Fibroblast of skin of left biceps (primary cell): ENCODE measurements around the gene TXNL4B.

Source experiments
- DNase-seq, 2 experiments: peaks; one replicate each; pipeline ENCODE4 v3.0.0-alpha.2; 2013; ENCODE audit warnings: low read depth in 2 of 2

Gene TXNL4B

GRCh38 chr16:72093448-72094265 lies at the start of gene TXNL4B, which contains the start of gene DHX38:
Gene TXNL4B, minus strand, starts transcription at chr16:72093620. Its CDS starts 2,871 bp downstream, at chr16:72090749.
Gene DHX38, plus strand, starts transcription at chr16:72093847. Its CDS starts 2,311 bp downstream, at chr16:72096158.
- peak; percentile 97 to 98 for DNase-seq

- peak in 1 of 2 experiments; percentile 6 for DNase-seq
These were observed 49.1 kb upstream of the TXNL4B start for GRCh38 chr16:72142476-72142875.

GRCh38 chr16:72139908-72140307 lies 46.5 kb upstream of the TXNL4B start:
- DNase-seq = no peak

- DNase-seq = no peak
These were observed 44.7 kb upstream of the TXNL4B start for GRCh38 chr16:72138064-72138572.

- no peak for DNase-seq
These were observed 44.1 kb upstream of the TXNL4B start for GRCh38 chr16:72137380-72138063.

- no peak for DNase-seq
These were observed 41.1 kb upstream of the TXNL4B start for GRCh38 chr16:72134507-72134906.

- no peak for DNase-seq
These were observed 39.3 kb upstream of the TXNL4B start for GRCh38 chr16:72132726-72133125.

- DNase-seq = no peak
These were observed 37.6 kb upstream of the TXNL4B start for GRCh38 chr16:72131036-72131435.

- DNase-seq = no peak
These were observed 36.7 kb upstream of the TXNL4B start for GRCh38 chr16:72129976-72130656.

GRCh38 chr16:72128701-72129100 lies 35.3 kb upstream of the TXNL4B start:
- no peak for DNase-seq

- DNase-seq = no peak
These were observed 33.0 kb upstream of the TXNL4B start for GRCh38 chr16:72126429-72126765.

GRCh38 chr16:72125635-72126428 lies 32.4 kb upstream of the TXNL4B start:
- DNase-seq = no peak

GRCh38 chr16:72124761-72125634 lies 31.6 kb upstream of the TXNL4B start:
- DNase-seq = peak; percentile 29 to 39

- DNase-seq = no peak
These were observed 30.7 kb upstream of the TXNL4B start for GRCh38 chr16:72124148-72124547.

GRCh38 chr16:72123426-72123825 lies 30.0 kb upstream of the TXNL4B start:
- no peak for DNase-seq

- no peak for DNase-seq
These were observed 29.5 kb upstream of the TXNL4B start for GRCh38 chr16:72122916-72123315.

GRCh38 chr16:72122308-72122707 lies 28.9 kb upstream of the TXNL4B start:
- DNase-seq = no peak

- DNase-seq = no peak
These were observed 26.6 kb upstream of the TXNL4B start for GRCh38 chr16:72120026-72120425.

- no peak for DNase-seq
These were observed 20.2 kb upstream of the TXNL4B start for GRCh38 chr16:72113616-72113945.

- no peak for DNase-seq
These were observed 19.6 kb upstream of the TXNL4B start for GRCh38 chr16:72112906-72113615.
